Right kidney (tissue), 1 donor: ENCODE results near the gene TTC39C.

Experiments used
- DNase-seq: peaks from one replicate; pipeline ENCODE4 v3.0.0-alpha.2; 2016

The TTC39C gene

GRCh38 chr18:23990474-23991410 is 23.8 kb upstream of the TTC39C start:
- no peak for DNase-seq

GRCh38 chr18:23992089-23992940 is 22.2 kb upstream of the TTC39C start:
- DNase-seq: no peak

GRCh38 chr18:23992941-23993280 is 21.6 kb upstream of the TTC39C start:
- no peak for DNase-seq

- no peak for DNase-seq
Measured at GRCh38 chr18:23994361-23994902, 20.1 kb upstream of the TTC39C start.

- no peak for DNase-seq
Measured at GRCh38 chr18:23995180-23995579, 19.4 kb upstream of the TTC39C start.

GRCh38 chr18:23998018-23998417 is 16.5 kb upstream of the TTC39C start:
- no peak for DNase-seq

GRCh38 chr18:23998820-23999219 is 15.7 kb upstream of the TTC39C start:
- no peak for DNase-seq

- DNase-seq: no peak
Measured at GRCh38 chr18:24000613-24001490, 13.7 kb upstream of the TTC39C start.

GRCh38 chr18:24002479-24002878 is 12.1 kb upstream of the TTC39C start:
- no peak for DNase-seq

- no peak for DNase-seq
Measured at GRCh38 chr18:24003288-24003687, 11.3 kb upstream of the TTC39C start.

GRCh38 chr18:24003903-24004640 is 10.5 kb upstream of the TTC39C start:
- DNase-seq: no peak

- no peak for DNase-seq
Measured at GRCh38 chr18:24006712-24007313, 7.7 kb upstream of the TTC39C start.

- DNase-seq: no peak
Measured at GRCh38 chr18:24009246-24009645, 5.3 kb upstream of the TTC39C start.

GRCh38 chr18:24009651-24010333 is 4.8 kb upstream of the TTC39C start:
- DNase-seq: no peak

GRCh38 chr18:24010673-24011072 is 3.9 kb upstream of the TTC39C start:
- no peak for DNase-seq

GRCh38 chr18:24011123-24011917 is 3.2 kb upstream of the TTC39C start:
- no peak for DNase-seq

- no peak for DNase-seq
Measured at GRCh38 chr18:24013051-24013450, 1.5 kb upstream of the TTC39C start.

GRCh38 chr18:24014986-24015638 is 558 bp downstream of the TTC39C start:
- peak; percentile 83 for DNase-seq
